HG03571 (cell line): Measurements from ENCODE around the gene CLEC4F.
"Not testable (repeated sequence)": the region's sequence is repeated elsewhere in the genome, so short reads cannot be mapped to it uniquely, and the experiment has no call there.

Source experiments
- ATAC-seq: cut with Tn5 transposase; IDR thresholded peaks from one replicate; pipeline ENCODE4 v1.9.1; 2021; ENCODE audit not compliant: unreplicated experiment

Gene CLEC4F

DNA sequence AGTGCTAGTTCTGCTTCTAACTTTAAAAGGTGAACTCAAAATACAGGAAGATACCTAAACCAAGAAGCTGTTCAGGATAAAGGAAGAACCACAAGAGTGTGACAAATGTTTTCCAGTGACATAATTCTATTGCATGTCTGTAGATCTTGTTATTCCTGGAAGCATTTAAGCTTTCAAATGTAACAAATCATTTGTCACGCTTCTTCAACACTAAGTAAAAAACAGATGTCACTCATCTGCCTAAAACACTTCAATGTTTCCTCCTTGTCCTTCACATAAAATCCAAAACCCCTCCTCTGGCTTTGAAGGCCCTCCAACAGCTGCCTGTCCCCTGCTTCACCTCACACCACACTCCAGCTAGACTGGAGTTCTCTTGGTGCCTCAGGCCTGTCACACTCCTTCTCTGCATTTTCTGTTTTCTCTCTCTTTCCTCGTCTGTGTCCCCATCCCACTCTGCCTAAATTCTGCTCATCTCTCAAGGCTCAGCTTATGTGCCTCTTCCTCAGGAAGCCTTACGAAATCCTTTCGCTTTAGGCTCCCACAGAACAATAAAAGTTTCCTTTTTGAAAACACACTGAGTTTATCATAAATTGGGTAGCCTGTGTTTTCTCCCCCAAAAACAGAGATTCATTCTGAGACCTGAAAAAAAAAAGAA, 6.4 kb upstream of the CLEC4F start:
- no peak for ATAC-seq

DNA sequence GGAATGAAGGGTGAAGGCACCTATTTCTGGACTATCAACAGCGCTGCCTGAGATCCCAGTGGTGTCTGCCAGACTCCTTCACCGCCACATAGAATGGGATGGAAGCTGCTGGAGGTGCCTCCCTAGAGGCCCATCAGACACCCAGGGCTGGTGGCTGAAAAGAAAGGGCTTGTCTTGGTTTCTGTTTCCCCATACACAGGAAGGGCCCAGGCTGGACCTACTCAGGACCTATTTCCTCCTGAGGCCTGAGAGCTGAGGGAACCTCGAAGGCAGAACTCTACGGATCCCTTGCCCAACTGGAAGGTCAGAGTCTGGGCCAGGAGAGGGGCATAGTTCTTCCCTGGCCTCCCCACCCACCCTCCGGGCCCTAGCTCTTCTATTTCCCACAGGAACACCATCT, 2.9 kb upstream of the CLEC4F start:
- no peak for ATAC-seq

DNA sequence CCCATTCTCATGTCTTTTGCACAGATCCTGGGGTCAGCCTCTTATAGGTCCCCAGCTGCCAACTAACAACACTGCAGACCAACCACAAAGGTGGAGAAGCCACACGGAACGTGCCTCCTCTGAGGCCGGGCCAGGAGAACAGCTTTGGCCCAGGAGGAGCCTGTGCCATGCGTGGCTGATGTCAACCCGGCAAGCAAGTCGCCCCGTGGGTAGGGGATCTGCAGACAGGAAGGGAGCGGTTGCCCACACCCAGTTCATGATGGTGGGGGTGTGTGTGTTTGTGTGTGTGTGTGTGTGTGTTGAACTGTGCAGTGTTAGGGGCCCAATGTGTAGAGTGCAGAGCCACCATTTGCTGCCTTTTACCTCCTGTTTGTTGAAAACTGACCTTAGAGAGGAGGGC, 2.4 kb upstream of the CLEC4F start:
- no peak for ATAC-seq

DNA sequence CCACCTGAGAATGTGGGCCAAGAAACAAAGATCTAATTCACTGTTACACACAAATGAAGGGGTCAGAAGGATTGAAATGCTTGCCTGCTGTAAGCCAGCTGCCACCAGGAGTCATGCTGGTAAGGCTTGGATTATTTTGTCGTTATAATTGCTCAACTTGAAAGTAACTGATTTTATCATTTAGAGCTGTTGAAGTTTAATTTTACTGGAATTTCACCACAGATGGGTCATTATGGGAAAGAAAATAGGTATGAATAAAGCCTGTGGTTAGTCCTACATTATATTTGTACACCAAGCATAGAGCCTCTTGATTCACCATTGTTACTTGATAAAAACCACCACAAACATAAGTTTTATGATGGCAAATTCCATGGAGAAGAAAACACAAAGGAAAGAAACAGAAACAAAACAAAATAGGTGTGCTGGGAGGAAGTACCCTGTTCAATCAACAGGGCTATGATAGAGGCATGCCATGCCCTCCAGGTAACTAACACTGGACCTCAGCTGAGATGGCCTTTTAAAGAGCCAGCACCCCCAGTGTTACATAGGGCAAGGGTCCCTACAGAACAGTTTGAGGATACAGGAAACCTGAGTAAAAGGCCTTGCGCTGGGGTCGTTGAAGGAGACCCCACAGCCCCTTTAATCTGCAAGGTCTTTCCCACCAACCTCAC, 3.0 kb downstream of the CLEC4F start:
- no peak for ATAC-seq

DNA sequence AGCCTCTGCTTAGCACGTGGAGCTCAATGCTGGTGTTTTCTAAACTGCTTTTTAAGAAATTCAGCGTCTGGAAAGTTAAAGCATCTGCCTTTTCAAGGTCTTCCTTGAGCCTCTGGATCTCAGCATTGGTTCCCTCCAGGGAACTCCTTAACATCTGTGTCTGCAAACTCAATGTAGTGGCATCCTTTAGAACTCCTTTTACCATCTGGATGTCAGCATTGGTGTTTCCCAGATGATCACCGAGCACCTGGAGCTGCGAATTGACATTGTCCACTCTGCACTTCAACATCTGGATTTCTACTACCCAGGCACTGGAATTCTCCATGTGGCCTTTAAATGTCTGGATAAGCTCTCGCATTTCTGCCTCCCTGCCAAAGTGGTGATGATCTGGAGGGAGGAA, 3.7 kb downstream of the CLEC4F start:
- ATAC-seq = no peak

DNA sequence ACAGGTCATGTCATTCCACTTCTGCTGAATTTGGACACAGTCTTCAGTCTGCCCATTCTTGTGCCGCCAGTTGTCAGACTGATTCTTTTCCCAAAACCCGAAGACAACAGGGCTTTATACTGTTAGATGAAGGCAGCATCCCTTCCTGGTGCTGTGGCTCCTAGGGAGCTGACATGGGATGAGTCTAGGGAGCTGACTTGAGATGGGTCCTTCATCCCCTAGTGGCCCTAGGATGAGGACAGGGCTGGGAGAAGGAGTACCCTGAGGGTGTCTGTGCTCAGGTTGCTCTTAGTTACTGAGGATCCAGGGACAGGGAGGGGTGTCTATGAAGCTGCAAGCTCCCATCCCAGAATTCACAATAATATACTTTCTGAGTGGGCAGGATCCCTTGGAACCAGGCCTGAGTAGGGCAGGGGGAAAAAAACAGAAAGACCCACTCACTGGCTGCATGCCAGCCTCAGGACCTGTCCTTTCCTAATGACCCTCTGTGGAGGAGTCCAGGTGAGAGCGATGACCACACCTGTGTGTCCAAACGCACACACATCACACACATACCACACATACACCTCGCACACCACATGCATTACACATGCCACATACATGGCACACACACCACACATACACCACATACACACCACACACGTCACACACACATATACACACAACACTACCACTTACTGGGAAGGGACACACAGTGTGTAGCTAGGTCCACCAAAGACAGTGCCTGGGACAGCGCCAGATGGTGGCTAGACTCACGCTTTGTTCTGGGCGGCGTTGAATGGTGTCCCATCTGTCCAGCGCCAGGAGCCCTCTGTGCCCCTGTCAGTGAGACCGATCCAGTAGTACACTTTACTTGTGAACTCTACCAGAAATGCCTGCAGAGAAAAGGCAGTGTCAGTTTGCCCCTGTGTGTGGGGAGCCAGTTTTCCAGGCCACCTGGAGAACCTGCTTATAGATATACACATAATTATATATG, 11.1 kb downstream of the CLEC4F start:
- no peak for ATAC-seq

DNA sequence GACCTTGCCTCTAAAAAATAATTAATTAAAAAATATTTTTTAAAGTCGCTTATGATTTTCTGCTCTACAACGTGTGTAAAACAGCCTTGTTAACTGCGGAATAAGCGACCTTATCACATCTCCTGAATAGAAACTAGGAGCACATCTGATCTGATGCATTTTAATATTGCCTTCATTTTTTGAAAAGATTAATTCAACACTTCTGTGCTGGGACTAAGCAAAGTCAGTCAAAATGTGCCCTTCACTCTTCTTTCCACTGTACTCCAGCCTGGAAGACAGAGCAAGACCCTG, 12.6 kb downstream of the CLEC4F start:
- no peak for ATAC-seq

DNA sequence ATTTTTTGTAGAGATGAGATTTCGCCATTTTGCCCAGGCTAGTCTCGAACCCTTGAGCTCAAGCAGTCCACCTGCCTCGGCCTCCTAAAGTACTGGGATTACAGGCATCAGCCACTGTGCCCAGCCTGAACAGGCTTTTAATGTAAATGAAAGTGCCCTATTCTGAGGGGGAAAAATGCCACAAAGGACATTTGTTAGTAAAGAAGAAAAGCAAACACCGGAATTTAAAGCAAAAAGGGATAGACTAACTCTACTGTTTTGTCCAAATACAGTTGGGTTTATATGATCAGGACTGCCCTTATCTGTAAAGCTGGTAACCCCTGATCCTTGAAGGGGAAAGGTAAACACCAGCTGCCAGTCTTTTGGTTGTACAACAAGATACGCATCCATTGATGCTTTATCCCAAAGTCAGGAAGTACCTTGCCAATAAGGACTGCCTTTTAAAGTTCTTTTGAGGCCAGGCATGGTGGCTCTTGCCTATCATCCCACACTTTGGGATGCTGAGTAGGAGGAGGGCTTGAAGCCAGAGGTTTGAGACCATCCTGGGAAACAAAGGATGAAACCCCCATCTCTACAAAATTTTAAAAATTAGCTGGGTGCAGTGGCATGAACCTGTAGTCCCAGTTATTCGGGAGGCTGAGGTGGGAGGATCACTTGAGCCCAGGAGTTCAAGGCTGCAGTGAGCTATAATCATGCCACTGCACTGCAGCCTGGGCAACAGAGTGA, 13.1 kb downstream of the CLEC4F start:
- no peak for ATAC-seq

DNA sequence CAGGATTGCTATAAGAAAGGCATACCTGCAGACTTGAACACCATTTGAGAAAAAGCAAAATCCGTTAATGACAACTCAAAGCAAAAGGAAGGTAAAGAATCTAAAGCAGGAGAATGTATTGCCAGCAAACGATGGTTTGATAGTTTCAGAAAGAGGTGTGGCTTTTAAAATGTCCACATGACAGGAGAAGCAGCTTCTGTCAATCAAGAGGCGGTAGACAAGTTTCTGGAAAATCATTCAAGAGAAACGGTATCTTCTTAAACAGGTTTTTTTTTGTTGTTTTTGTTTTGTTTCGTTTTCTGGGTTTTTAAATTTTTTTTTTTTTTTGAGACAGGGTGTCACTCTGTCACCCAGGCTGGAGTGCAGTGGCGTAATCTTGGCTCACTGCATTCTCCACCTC, 13.8 kb downstream of the CLEC4F start:
- no peak for ATAC-seq

DNA sequence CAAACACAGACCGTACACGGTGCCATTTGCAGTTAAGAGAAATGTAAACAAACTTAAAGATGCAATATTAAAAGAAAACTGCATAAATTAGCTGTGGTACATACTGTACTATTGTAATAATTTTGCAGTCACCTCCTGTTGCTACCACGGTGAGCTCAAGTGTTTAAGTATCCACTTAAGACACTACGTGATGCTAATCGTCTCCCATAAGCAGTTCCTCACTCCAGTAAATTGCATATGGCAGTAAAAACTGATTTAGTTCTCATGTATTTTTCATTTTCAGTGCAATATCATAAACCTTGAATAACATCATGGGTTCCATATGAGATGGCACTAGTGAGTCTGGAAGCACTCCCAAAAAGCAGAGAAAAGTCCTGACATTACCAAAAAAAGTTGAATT, 14.4 kb downstream of the CLEC4F start:
- ATAC-seq = no peak

DNA sequence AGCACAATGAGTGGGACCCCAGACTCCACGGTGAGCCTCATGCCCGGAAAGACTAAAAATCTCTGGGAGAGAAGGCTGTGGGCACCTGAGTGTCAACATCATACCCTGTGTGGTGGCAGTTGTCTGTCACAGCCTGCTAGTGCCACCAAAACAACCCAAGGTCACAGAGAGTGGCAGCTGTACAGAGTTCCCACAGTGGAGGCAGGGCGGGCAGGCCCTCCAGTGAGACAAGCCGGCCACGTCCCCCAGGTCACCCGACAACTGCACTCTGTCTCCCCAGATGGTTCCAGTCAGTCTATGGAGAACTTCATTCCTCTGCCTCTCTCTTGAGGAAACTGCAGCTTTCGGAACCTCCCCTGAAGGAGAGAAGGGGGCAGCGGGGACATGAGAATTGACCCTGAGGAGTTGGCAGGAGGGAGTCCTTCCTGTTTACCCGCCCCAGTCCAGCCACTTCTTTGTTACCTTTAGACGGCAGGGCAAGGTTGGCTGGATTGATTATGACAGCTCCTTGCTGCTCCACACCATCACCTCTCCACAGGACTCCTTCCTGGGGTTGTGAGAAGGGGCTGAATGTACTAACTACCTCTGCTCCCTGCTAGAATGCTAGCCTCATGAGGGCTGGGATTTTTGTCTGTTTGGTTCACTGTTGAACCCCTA, 18.7 kb downstream of the CLEC4F start:
- ATAC-seq = no peak

DNA sequence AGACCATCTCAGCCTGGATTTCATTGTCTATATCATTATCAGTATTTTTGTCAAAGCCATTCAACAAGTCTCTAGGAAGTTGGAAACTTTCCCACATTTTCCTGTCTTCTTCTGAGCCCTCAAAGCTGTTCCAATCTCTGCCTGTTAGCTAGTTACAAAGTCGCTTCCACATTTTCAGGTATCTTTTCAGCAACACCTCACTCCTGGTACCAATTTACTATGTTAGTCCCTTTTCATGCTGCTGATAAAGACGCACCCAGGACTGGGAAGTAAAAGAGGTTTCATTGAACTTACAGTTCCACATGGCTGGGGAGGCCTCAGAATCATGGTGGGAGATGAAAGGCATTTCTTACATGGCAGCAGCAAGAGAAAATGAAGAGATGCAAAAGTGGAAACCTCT, 20.7 kb downstream of the CLEC4F start:
- ATAC-seq = no peak

DNA sequence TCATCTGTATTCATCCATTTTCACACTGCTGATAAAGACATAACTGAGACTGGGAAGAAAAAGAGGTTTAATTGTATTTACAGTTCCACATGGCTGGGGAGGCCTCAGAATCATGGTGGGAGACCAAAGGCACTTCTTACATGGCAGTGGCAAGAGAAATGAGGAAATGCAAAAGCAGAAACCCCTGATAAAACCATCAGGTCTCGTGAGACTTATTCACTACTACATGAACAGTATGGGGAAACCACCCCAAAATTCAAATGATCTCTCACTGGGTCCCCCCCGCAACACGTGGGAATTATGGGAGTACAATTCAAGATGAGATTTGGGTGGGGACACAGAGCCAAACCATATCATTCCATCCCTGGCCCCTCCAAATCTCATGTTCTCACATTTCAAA, 22.4 kb downstream of the CLEC4F start:
- ATAC-seq = not testable (repeated sequence)

DNA sequence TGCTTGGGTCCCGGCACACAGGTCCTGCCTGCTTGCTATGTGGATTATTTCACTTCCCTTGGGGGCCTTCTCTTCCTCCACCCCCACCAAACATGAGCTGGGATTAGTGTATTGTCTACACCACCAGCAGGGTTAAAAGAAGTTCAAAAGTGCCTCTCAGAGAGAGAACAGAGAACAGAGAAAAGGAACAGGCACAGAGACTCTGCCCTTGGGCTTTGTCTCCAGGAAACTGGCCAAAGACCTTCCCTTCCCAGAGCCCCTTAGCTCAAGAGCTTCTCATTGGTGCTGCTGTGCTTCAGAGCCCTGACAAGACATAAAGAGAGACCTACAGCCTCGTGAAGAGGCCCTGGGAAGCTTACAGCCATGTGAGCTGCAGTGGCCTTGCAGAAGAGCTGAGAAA, 22.9 kb downstream of the CLEC4F start:
- ATAC-seq = no peak

DNA sequence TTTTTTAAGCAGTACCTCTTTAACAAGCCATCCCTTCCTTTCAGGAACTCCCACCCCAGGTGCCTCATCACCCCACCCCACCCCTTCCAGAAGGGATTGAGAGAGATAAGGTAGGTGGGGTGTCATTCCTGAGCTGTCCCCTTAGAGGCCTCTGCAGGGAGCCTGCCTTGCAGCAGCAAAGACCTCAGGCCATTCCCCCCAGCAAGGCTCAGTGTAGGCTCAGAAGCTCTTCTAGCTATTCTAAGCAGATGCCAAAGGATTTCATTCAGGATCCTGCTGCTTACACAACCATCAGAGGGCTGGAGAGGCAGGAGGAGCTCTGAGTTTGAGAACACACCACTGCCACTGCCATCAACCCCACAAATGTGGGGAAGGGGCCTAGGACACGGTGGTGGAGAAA, 24.1 kb downstream of the CLEC4F start:
- no peak for ATAC-seq

DNA sequence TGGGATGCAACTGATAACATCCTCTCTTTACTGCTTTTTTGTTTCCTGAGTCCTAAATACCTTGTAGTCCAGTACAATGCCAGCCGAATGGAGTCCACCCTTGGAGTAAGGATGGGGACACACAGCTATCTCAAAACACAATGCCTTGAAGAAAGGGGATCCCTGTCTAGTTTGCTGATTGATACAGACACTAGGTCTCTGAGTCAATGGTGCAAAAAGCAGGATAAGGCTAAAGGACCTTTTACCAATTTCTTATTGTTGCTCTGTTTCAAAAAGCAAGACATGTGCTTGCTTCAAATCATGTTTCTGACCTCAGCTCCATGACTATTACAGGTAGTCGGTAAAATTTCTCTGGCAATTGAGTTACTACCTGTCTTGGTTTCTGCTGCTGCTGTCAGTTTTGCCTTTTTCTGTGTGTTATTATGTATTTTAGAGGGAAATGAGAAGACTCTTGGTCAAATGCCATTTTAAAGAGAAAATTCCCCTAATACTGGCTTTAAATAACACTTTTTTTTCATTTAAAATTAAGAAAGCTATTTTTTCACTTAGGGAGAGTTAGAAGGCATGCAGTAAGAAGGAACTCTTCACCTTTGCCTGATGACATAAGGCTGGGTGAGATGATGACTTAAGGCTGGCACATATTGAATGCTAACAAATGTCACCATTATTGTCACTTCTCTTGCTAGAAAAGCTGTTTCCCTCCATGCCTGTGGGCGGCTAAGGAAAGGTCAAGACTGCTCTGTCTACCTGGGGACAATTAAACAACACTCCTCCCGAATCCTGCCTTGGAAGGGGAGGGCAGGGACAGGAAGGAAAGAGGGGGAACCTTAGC, 25.0 kb downstream of the CLEC4F start:
- ATAC-seq = no peak

DNA sequence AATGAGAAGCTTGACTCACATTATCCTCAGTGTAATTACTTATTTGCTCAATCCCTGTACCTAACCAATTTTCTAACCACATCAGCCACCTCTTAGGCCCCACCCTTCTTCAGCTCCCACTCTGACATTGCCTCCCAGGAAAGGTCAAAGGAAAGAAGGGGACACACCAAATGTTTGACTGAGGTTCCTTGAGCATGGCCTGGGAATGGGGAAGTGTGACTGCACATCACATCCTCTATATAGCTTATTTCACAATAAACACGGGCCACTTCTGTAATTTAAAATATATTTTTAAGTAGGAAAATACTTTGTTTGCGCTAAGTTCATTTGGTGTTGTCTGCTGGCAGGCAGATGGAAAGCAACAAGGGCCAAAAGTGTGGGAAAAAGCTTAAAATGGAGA, 26.9 kb downstream of the CLEC4F start:
- ATAC-seq = no peak

DNA sequence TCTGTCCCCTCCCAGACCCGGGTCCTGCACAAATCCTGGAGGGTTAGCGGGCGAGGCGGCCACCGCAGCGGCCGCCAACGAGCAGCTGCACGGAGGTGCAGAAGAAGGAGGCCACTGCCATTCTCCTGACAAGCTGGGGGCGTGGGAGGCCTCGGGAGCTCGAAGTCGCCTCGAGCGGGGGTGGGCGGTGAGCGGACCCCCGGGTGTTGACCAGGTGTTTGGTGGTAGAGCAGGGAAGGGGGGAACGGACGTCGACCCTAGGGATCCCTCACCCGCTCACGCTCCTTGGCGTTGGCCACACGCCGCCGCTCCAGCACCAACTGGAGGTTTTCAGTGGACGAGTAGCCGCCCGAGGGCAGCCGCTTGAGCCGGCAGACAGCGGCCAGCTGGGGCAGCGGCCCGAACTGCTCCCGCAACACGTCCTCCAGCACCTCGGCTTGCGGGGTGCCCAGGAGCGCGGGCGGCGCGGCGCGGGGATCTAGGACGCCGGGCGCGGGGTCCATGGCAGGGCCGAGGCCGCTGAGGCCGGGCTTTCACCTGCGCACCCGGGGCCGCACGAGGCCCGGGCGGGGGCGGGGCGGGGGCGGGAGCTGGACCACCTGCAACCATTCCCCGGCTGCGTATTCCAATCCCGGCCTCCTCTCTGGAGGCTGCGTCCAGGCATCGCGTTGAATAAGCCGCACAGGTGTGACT, 30.1 kb downstream of the CLEC4F start, which contains the start of gene FIGLA:
Gene FIGLA (minus strand): TSS at position 508 of the 693 bp plus-strand sequence. CDS start 5 bp downstream, at position 503.
- ATAC-seq = no peak
